ENCODE measurements around the gene BCL2L1.
A peak's percentile ranks its signal among the peaks of the same experiment; 100 is the strongest.
"Not testable (repeated sequence)": the region's sequence is repeated elsewhere in the genome, so short reads cannot be mapped to it uniquely, and the experiment has no call there.

BCL2L1 gene

DNA sequence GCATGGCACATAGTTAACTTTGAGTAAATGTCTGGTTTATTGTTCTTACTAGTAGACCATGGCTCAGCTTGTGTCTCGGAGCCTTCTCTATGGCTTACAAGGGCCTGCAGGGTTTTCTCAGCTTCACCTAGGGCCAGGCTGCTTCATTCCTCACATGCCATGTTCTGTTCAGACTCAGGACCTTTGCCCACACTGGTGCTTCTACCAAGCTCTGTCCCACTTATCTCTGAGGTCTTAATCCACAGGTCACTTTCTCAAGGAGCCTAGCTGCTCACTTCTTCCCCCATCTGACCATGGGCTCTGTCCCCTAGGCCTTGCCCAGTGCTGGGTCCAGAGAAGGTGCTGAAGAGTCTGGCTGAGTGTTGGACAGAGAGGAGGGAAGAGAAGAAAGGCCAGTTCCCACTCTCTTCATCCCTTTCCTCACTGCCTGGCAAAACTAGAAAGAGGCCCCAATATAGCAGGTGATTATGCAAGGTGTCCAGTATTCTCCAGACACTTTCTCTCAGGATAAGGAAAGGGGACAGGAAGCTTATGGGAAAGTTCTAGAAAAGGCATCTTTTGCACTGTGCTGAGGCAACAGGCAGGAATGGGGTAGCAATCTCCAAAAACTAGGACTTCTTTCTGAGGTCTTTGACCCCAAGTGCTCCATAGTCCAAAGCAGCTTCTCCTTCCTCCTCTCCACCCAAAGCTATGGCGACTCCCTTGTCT is 45.0 kb downstream of the BCL2L1 start:
- peak overlapping the region; percentile 68 for H3K4me3 Mint-ChIP-seq

DNA sequence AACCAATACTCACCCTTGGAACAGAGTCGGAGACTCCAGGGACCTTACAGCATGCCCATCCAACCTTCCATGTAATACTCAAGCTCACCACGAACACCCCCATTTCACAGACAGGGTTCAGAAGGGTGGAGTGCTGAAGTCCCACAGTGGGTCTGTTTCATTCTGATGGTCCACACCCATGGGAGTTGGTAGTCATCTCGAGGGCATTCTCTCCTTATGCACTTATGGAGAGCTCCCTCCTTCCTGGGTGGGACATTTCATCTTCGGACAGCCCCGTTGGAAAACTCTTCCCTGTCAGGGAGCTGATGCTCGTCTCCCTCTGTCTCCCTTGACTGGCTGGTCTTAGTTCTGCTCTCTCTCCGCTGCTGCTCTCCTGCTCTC is 46.1 kb downstream of the BCL2L1 start:
- peak overlapping the region; percentile 98 for H3K4me3 Mint-ChIP-seq
- H3K9me3 Mint-ChIP-seq, result no peaks in the 10 kb centered on the region
- H3K27me3 Mint-ChIP-seq, result no peaks in the 10 kb centered on the region
- peak overlapping the region; percentile 98 for H3K27ac Mint-ChIP-seq
- H3K36me3 Mint-ChIP-seq, result peaks cover 43% of the 10 kb centered on the region
- peaks cover 88% of the 10 kb centered on the region for H3K4me1 Mint-ChIP-seq

More for the DNA sequence above, 45.0 kb downstream of the BCL2L1 start:
- Mint-ChIP-seq H3K4me1 (peaks cover 89% of the 10 kb centered on the region), H3K9me3 (no peaks in the 10 kb centered on the region), H3K27ac (peak overlapping the region; percentile 90), H3K36me3 (peaks cover 42% of the 10 kb centered on the region), H3K27me3 (no peaks in the 10 kb centered on the region)

DNA sequence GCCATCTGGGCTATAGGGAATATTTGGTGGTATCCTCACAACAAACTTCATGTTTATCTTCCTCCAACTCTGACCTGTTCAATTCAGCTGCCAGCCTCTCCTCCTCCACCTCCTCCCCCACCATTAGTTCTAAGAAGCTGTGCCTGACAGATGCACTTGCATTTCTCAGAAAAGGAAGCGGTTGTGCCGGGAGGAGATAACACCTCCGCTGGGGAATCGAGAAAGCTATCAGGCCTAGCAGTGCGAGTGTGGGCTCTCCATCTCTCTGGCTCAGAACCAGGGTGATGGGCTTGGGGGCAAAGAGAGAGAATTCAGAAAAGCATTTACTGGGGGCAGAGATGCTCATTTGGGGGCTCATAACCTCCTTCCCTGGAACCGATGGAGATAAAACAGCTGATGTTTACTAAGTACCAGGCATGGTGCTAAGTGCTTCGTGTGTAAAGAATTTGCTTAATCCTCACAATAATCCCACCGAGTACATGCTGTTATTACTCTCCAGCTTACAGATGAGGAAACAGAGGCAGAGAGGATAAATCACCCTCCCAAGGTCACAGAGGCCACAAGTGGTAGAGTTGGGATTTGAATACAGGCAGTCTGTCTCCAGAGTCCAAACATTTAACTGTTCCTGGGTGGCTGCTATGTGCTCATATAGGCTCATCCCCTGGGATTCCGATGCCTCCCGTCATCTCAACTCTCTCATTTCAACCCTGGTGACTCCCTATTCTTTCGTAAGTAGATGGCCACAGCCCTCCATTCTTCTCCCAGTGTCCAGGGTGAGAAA is 46.6 kb downstream of the BCL2L1 start:
- Mint-ChIP-seq H3K36me3 (peaks cover 43% of the 10 kb centered on the region), H3K9me3 (no peaks in the 10 kb centered on the region), H3K27me3 (no peaks in the 10 kb centered on the region)

DNA sequence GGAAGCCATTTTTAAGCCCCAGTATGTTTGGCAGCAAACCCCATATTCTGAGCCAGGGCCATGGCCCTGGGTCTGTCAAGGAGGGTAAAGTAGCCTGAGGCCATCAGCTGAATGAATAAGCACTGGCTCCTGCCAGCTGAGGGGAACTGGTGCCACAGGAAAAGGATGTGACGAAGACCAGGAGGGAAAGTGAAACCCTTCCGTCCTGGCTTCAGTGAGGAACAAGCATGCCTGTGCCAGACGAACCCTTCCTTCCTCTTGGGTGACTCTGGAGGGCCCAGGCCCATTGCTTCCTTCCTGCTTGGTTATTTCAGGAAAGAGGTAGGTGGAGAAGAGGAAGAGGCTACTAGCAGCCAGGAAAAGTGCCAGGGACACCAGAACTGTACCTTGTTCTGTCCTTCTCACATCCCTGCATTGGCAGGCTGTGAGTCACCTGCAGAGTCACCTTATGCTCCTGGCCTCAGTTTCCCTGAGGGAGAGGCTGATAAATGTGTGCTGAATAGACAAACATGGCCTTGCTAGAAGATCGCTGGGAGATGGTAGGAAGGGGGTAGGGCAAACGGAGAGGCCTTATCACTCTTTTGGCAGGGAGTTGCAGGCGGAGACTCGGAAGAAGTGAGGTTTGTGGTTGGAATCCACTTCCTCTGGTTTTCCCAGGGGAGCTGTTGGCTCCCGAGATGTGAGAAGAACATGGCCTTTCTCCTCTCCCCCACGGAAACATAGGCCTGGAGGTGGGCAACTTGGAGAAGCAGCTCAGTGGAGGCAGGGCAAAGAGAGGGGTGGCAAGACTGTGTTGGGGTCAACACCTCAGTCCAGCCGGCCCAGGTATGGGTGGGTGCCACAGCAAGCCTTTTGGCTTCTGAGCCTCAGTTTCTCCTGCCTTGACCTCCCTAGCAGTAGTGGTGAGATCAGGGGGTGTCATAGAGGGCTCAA is 47.5 kb downstream of the BCL2L1 start:
- Mint-ChIP-seq H3K27ac (peak overlapping the region; percentile 98), H3K36me3 (peaks cover 35% of the 10 kb centered on the region), H3K9me3 (no peaks in the 10 kb centered on the region), H3K4me1 (peaks cover 78% of the 10 kb centered on the region), H3K27me3 (no peaks in the 10 kb centered on the region), H3K4me3 (peak overlapping the region; percentile 98)

More for the DNA sequence above, 46.6 kb downstream of the BCL2L1 start:
- H3K4me1 Mint-ChIP-seq, result peaks cover 86% of the 10 kb centered on the region
- H3K4me3 Mint-ChIP-seq, result peak overlapping the region; percentile 98
- peak overlapping the region; percentile 98 for H3K27ac Mint-ChIP-seq

DNA sequence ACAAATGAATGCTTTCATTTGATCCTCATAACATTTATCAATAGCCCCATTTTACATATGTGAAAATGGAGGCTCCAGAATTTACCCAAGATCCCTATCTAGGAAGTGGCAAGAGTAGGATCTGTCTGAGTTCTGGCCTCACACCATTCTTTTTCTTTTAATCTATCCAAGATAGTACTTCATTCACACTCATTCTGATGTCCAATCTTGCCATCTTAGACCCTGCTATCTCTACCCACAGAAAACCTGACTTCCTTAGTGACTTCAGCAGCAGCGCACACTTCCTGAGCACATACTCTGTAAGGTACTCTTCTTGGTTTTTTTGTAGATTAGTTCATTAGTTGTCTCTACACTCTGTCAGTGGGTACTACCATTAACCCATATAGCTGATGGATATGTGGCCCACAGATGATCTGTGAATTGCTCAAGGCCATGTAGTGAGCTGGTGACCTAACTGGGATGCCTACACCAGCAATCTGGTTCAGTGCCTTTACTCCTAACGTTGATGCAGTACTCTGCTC is 48.7 kb downstream of the BCL2L1 start:
- Mint-ChIP-seq H3K9me3 (no peaks in the 10 kb centered on the region), H3K27me3 (no peaks in the 10 kb centered on the region), H3K4me1 (peaks cover 76% of the 10 kb centered on the region), H3K27ac (peak overlapping the region; percentile 98), H3K4me3 (peak overlapping the region; percentile 98), H3K36me3 (peaks cover 34% of the 10 kb centered on the region)

DNA sequence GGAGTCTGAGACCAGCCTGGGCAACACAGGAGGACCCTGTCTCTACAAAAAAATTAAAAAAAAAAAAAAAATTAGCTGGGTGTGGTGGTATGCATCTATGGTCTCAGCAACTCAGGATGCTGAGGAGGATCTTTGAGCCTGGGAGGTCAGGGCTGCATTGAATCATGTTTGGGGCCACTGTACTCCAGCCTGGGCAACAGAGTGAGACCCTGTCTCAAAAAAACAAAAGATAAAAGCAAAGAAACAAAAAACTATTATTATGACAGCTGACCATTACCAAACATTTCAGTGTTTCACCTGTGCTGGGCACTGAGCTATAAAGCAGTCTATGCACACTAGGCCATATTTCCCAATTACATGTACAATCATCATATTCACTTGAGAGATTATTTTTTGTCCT is 49.2 kb downstream of the BCL2L1 start:
- peak overlapping the region; percentile 98 for H3K27ac Mint-ChIP-seq
- H3K36me3 Mint-ChIP-seq, result peaks cover 30% of the 10 kb centered on the region
- no peak overlapping the region for H3K4me3 Mint-ChIP-seq

DNA sequence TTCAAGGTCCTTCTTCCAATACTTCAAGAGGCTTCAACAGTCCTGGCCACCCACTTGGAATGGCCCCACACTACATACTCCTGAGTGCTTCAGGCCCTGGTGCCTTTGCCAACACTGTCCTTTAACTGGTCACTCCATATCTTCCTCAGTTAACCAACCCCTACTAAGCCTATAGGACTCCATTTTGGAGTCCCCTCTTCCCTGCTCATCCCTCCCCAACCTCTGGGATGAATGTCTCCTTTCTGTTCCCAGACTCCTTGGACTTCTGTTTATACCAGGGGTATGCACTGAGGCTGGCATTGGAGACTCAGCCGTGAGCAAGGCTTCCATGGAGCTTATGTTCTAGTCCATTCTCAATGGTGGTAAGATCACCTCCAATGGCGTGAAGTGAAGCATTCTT is 51.3 kb downstream of the BCL2L1 start:
- Mint-ChIP-seq H3K27ac (peak overlapping the region; percentile 69), H3K4me3 (no peak overlapping the region), H3K36me3 (peaks cover 29% of the 10 kb centered on the region), H3K27me3 (no peaks in the 10 kb centered on the region), H3K4me1 (peaks cover 65% of the 10 kb centered on the region), H3K9me3 (no peaks in the 10 kb centered on the region)

More for the DNA sequence above, 49.2 kb downstream of the BCL2L1 start:
- Mint-ChIP-seq H3K4me1 (peaks cover 70% of the 10 kb centered on the region), H3K27me3 (no peaks in the 10 kb centered on the region), H3K9me3 (no peaks in the 10 kb centered on the region)

DNA sequence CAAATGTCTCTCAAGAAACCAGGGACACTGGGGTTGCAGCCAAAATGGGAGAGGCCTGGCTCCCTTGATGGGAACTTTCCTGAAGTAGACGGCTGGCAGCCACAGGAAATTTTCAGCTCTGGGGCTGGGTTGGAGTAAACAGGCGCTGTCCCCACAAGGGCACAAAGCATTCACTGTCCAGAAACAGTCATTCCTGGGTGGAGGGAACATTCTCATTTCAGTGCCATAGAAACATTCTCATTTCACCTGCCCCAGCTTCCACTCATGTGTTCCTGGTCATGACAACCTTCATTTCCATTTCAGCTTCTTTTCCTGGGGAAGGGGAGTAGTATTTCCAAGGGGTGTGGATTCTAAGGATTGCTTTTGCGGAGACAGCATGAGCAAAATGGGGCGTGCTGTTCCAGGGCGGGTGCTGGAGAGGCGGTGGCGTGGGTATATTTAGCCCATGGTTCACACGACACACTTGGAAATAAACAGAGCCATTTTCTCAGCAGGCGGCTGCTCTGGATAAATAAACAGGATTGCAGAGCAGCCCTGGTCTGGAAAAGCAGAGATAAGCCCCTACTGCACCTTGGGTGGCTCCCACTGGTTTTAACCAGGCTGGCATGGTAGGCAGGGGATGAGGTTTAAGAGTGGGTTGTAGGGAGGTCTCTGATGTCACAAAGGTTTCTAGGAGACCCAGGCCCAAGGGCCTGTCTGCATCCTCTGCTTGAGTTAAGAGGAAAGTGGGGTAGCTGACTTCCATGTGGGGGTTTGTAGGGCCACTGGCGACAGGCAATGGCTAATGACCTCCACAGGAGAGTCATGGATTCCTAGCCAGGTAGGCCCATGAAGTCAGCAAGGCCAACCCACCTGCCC is 52.1 kb downstream of the BCL2L1 start:
- no peak overlapping the region for H3K27ac Mint-ChIP-seq
- H3K4me3 Mint-ChIP-seq, result no peak overlapping the region
- peaks cover 25% of the 10 kb centered on the region for H3K36me3 Mint-ChIP-seq
- no peaks in the 10 kb centered on the region for H3K9me3 Mint-ChIP-seq
- H3K4me1 Mint-ChIP-seq, result peaks cover 65% of the 10 kb centered on the region
- H3K27me3 Mint-ChIP-seq, result no peaks in the 10 kb centered on the region

DNA sequence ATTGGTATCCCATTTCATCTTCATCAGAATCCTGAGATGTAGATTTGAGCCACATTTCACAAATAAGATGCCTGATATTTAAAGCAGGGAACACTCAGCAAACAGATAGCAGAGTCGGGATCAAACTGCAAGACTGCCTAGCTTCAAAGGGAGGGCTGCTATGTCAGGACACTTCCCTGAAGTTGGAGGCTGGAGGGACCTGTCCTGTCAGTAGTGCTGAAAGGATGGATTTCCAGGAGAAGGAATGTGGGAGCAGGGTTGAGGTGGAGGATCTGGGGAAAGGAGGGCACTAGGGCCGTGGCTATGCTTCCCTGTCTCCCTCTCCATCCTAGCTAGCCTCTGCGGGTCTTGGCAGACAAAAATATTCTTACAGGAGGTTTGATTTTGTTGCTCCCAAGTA is 52.8 kb downstream of the BCL2L1 start:
- peaks cover 20% of the 10 kb centered on the region for H3K36me3 Mint-ChIP-seq
- H3K4me1 Mint-ChIP-seq, result peaks cover 59% of the 10 kb centered on the region
- peak overlapping the region; percentile 80 for H3K27ac Mint-ChIP-seq
- H3K27me3 Mint-ChIP-seq, result no peaks in the 10 kb centered on the region
- H3K4me3 Mint-ChIP-seq, result no peak overlapping the region
- H3K9me3 Mint-ChIP-seq, result no peaks in the 10 kb centered on the region

DNA sequence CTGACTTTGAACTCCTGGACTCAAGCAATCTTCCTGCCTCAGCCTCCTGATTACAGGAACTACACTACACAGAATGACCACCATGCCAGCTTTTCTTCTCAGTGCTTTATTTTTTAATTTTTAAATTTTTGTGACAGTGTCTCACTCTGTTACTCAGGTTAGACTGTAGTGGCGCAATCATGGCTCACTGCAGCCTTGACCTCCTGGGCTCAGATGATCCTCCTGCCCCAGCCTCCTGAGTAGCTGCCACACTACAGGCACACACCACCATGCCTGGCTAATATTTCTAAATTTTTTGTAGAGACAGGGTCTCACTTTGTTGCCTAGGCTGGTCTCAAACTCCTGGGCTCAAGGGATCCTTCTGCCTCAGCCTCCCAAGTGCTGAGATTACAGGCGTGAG is 53.7 kb downstream of the BCL2L1 start:
- peaks cover 52% of the 10 kb centered on the region for H3K4me1 Mint-ChIP-seq
- H3K4me3 Mint-ChIP-seq, result peak overlapping the region; percentile 27
- H3K9me3 Mint-ChIP-seq, H3K27ac Mint-ChIP-seq, H3K27me3 Mint-ChIP-seq: not testable (repeated sequence)
- H3K36me3 Mint-ChIP-seq, result peaks cover 17% of the 10 kb centered on the region

DNA sequence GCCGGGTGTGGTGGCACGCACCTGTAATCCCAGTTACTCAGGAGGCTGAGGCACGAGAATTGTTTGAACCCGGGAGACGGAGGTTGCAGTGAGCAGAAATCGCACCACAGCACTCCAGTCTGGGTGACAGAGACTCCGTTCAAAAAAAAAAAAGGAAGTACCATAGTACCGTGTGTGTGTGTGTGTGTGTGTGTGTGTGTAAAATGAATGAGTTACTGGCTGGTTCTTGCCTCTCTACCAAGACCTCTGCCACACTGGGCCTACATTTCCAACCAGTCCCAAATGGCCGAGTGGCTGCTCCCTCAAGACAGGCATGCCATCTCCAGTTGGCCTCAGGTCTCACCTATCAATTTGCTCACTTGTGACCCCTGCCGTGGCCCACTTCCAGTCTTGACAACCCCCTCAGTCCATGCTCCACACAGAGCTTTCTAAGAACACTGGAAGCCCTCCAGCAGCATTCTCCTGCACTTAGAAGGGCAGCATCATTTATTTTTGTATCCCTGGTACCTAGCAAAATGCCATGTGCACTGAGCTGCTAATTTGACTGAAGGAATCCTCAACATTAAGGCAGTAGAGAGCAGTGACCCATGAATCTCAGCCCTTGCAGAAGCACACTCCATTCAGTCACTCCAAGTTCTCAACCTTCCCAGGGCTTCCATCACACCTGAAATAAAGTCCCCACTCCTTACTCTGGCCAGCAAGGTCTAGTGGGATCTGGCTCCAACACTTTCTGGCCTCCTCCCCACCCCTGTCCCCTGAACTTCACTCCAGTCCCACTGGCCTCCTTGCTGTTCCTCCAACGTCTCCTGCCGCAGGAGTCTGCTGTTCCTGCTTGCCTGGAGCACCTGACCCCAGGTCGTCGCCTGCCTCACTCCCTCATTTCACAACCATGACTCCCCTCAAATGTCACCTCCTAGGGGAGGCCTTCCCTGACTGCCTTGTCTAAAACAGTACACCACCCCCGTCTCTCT is 55.1 kb downstream of the BCL2L1 start:
- H3K27ac Mint-ChIP-seq, result peak overlapping the region; percentile 96
- H3K27me3 Mint-ChIP-seq, result no peaks in the 10 kb centered on the region
- H3K9me3 Mint-ChIP-seq, result no peaks in the 10 kb centered on the region
- H3K4me1 Mint-ChIP-seq, result peaks cover 51% of the 10 kb centered on the region
- H3K4me3 Mint-ChIP-seq, result no peak overlapping the region
- H3K36me3 Mint-ChIP-seq, result peaks cover 13% of the 10 kb centered on the region

DNA sequence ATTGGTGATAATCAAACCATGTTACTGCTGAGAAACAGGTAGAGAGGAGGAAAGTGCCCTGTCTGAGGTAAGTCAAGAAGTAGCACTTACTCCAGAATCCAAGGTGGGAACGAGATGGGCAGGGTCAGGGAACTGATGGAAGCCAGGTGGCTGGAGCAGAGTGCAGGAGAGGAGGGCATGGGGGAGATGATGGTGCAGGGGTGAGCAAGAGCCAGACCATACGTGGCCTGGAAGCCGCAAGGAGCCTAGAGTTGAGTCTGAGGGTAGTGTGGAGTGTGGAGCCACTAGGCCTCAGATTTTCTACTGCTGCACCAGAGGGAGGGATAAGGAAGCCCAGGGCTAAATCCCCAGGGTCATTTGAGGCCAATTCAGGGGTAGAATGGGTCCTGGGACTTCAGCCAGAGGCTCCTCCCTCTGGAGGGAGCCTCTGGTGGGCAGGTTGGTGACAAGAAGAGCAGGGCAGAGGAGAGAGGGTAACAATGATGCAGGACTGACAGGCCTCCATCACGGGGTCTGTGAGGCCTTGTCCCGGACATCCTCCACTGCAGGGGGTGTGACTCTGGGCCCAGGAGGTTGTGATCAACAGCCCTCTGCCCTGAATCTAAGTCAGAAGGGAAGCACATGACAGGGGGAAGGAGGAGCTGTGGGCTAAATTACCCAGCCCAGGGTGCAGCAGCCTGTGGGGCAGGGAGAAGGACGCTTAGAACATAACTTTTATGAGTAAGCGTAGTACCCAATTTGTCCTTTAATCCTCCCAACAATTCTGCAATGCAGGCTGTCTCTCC is 56.2 kb downstream of the BCL2L1 start:
- peaks cover 56% of the 10 kb centered on the region for H3K4me1 Mint-ChIP-seq
- no peaks in the 10 kb centered on the region for H3K27me3 Mint-ChIP-seq
- H3K4me3 Mint-ChIP-seq, result no peak overlapping the region
- no peaks in the 10 kb centered on the region for H3K9me3 Mint-ChIP-seq
- peaks cover 10% of the 10 kb centered on the region for H3K36me3 Mint-ChIP-seq
- peak overlapping the region; percentile 81 for H3K27ac Mint-ChIP-seq

DNA sequence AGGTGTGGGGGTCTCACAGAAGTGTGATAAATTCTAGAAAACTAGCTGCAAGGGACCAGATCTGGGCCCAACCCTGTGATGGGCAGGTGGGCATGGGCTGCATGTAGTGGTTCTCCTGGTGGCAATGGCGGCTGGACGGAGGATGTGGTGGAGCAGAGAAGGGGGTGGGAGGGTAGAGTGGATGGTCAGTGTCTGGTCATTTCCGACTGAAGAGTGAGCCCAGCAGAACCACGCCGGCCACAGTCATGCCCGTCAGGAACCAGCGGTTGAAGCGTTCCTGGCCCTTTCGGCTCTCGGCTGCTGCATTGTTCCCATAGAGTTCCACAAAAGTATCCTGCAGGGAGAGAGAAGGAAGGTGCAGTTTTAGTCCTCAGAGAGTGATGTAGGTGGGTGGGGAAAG is 56.9 kb downstream of the BCL2L1 start:
- peak overlapping the region; percentile 81 for H3K27ac Mint-ChIP-seq
- peaks cover 57% of the 10 kb centered on the region for H3K4me1 Mint-ChIP-seq
- H3K9me3 Mint-ChIP-seq, result no peaks in the 10 kb centered on the region
- H3K4me3 Mint-ChIP-seq, result no peak overlapping the region
- no peaks in the 10 kb centered on the region for H3K27me3 Mint-ChIP-seq
- H3K36me3 Mint-ChIP-seq, result peaks cover 9% of the 10 kb centered on the region

Data from activated naive CD4-positive, alpha-beta T cell treated with anti-CD3 and anti-CD28 coated beads, Interleukin-2, amount 50 U/mL, for 24 hours (primary cell).